ENCODE measurements around the gene RAB37.

The RAB37 gene

GRCh38 chr17:74729368-74729767 is 7.7 kb upstream of the RAB37 start:
- DNase-seq: no peak

- DNase-seq: no peak
These were observed 7.2 kb upstream of the RAB37 start for GRCh38 chr17:74729866-74730265.

GRCh38 chr17:74730491-74731346 is 6.3 kb upstream of the RAB37 start:
- DNase-seq: no peak

- DNase-seq: no peak
These were observed 5.8 kb upstream of the RAB37 start for GRCh38 chr17:74731347-74731605.

GRCh38 chr17:74732042-74732867 is 4.8 kb upstream of the RAB37 start:
- DNase-seq: no peak

GRCh38 chr17:74733365-74734122 is 3.5 kb upstream of the RAB37 start:
- DNase-seq: no peak

- no peak for DNase-seq
These were observed 2.8 kb upstream of the RAB37 start for GRCh38 chr17:74734256-74734655.

GRCh38 chr17:74737299-74738050 is 419 bp downstream of the RAB37 start:
- peak; percentile 59 for DNase-seq

GRCh38 chr17:74738051-74738996 is 1.3 kb downstream of the RAB37 start:
- no peak for DNase-seq

- DNase-seq: no peak
These were observed 2.3 kb downstream of the RAB37 start for GRCh38 chr17:74739227-74739831.

GRCh38 chr17:74740173-74740572 is 3.1 kb downstream of the RAB37 start:
- no peak for DNase-seq

GRCh38 chr17:74740641-74741387 is 3.8 kb downstream of the RAB37 start:
- no peak for DNase-seq

- no peak for DNase-seq
These were observed 5.1 kb downstream of the RAB37 start for GRCh38 chr17:74742153-74742515.

- no peak for DNase-seq
These were observed 6.0 kb downstream of the RAB37 start for GRCh38 chr17:74742978-74743545.

GRCh38 chr17:74743755-74744154 is 6.7 kb downstream of the RAB37 start:
- no peak for DNase-seq

- DNase-seq: no peak
These were observed 7.3 kb downstream of the RAB37 start for GRCh38 chr17:74744349-74744713.

- peak; percentile 87 for DNase-seq
These were observed 7.9 kb downstream of the RAB37 start for GRCh38 chr17:74744714-74745547.

- DNase-seq: no peak
These were observed 8.6 kb downstream of the RAB37 start for GRCh38 chr17:74745548-74746177.

GRCh38 chr17:74746376-74746775 is 9.3 kb downstream of the RAB37 start:
- DNase-seq: no peak

Data from retina (tissue), 1 donor.